OCI-LY3 (cell line): ENCODE measurements around the gene DNAJC5.

Experiments
- H2AFZ ChIP-seq: fragments of 200-600, 300-600 bp; shearing (Covaris generic); 2 replicates; pipeline ENCODE4 v1.6.0; 2014; ENCODE audit warnings: antibody characterized with exemption, low read depth, low read length
- H3K27ac ChIP-seq: fragments of 200-600, 300-600 bp; sonication (generic); 2 replicates; pipeline ENCODE4 v1.5.1; 2014; ENCODE audit warnings: mild to moderate bottlenecking, low read length, moderate library complexity, mixed read lengths
- H3K27me3 ChIP-seq: fragments of 200-600, 300-600 bp; sonication (generic); 2 replicates; pipeline ENCODE4 v1.6.1; 2014; ENCODE audit warnings: low read depth, low read length, mixed read lengths
- H3K36me3 ChIP-seq: fragments of 200-600, 300-600 bp; sonication (generic); replicated peaks from 2 replicates; pipeline ENCODE3; 2014; ENCODE audit warnings: low read depth, low read length, mixed read lengths
- H3K4me1 ChIP-seq: fragments of 300-600, 200-600 bp; sonication (generic); 2 replicates; pipeline ENCODE4 v1.6.1; 2014; ENCODE audit warnings: low read length, mixed read lengths
- H3K4me2 ChIP-seq: fragments of 200-600, 300-600 bp; sonication (generic); 2 replicates; pipeline ENCODE4 v1.6.1; 2014; ENCODE audit warnings: low read length, mixed read lengths
- H3K4me3 ChIP-seq: fragments of 300-600, 200-600 bp; sonication (generic); 2 replicates; pipeline ENCODE4 v1.5.1; 2014; ENCODE audit warnings: antibody characterized with exemption, mild to moderate bottlenecking, low read length, moderate library complexity
- H3K79me2 ChIP-seq: fragments of 300-600, 200-600 bp; shearing (Covaris generic); 2 replicates; pipeline ENCODE4 v1.6.1; 2014; ENCODE audit warnings: mild to moderate bottlenecking, low read length, mixed read lengths
- H3K9ac ChIP-seq: fragments of 300-600, 200-600 bp; shearing (Covaris generic); 2 replicates; pipeline ENCODE4 v1.6.0; 2014; ENCODE audit warnings: mild to moderate bottlenecking, low read length, moderate library complexity
- H3K9me3 ChIP-seq: fragments of 200-600, 300-600 bp; shearing (Covaris generic); 2 replicates; pipeline ENCODE4 v1.6.1; 2014; ENCODE audit warnings: low read length, mixed read lengths; ENCODE audit not compliant: insufficient read depth
- H4K20me1 ChIP-seq: fragments of 200-600, 300-600 bp; sonication (generic); 2 replicates; pipeline ENCODE4 v1.6.1; 2016; ENCODE audit warnings: low read length, mixed read lengths; ENCODE audit not compliant: insufficient read depth
- CTCF ChIP-seq: fragments of 200-600, 300-600 bp; sonication (generic); IDR thresholded peaks from 2 replicates; pipeline ENCODE4 v1.5.1; 2014; ENCODE audit warnings: antibody characterized with exemption, low read length, low read depth
- EZH2phosphoT487 ChIP-seq: fragments of 200-600 bp; shearing (Covaris generic); IDR thresholded peaks from 2 replicates; pipeline ENCODE4 v1.6.1; 2018; ENCODE audit warnings: antibody characterized with exemption, mixed run types, low read depth

Gene DNAJC5

GRCh38 chr20:63950701-63951397 lies 55.9 kb downstream of the DNAJC5 start:
- Histone ChIP-seq H4K20me1 (peaks cover 79% of the 10 kb centered on the region), H3K27me3 (no peaks in the 10 kb centered on the region), H3K27ac (no peak overlapping the region), H3K9me3 (no peaks in the 10 kb centered on the region), H3K79me2 (peaks cover 73% of the 10 kb centered on the region), H3K4me1 (peaks cover 37% of the 10 kb centered on the region), H3K9ac (no peak overlapping the region), H3K4me3 (no peak overlapping the region), H3K36me3 (peaks cover 3% of the 10 kb centered on the region), H3K4me2 (no peak overlapping the region), H2AFZ (no peak overlapping the region)
- TF ChIP-seq EZH2phosphoT487 = no peak
- TF ChIP-seq CTCF = no peak

- H3K4me2 ChIP-seq = no peak overlapping the region
- H3K79me2 ChIP-seq = peaks cover 72% of the 10 kb centered on the region
Measured at GRCh38 chr20:63951398-63952209, 56.7 kb downstream of the DNAJC5 start.

DNA sequence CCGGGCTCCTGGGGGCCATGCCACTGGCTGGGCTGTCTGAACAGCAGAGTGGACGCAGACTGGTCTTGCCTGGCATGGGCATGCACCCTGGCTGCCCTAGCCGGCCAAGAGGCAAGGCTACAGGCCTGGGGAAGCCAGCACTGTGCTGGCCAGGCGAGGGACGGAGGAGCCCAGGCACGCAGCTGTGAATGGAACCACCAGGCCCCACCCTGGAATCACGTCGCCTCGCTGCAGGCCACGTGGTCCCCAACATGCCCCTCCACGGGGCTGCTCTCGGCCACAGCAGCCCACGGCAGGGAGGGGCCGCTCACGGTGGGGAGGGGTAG lies 57.2 kb downstream of the DNAJC5 start:
- no peaks in the 10 kb centered on the region for H3K27me3 ChIP-seq
- H3K36me3 ChIP-seq = peaks cover 3% of the 10 kb centered on the region
- H3K4me2 ChIP-seq = no peak overlapping the region
- H3K9me3 ChIP-seq = no peaks in the 10 kb centered on the region
- peaks cover 70% of the 10 kb centered on the region for H3K79me2 ChIP-seq
- peaks cover 69% of the 10 kb centered on the region for H4K20me1 ChIP-seq
- H2AFZ ChIP-seq = no peak overlapping the region
- H3K4me1 ChIP-seq = peaks cover 39% of the 10 kb centered on the region
- TF ChIP-seq CTCF (no peak), EZH2phosphoT487 (no peak)
- H3K4me3 ChIP-seq = no peak overlapping the region
- H3K27ac ChIP-seq = no peak overlapping the region
- H3K9ac ChIP-seq = no peak overlapping the region

More at GRCh38 chr20:63951398-63952209, 56.7 kb downstream of the DNAJC5 start:
- Histone ChIP-seq H3K4me3 (no peak overlapping the region), H3K27ac (no peak overlapping the region), H3K9me3 (no peaks in the 10 kb centered on the region), H3K4me1 (peaks cover 37% of the 10 kb centered on the region), H3K27me3 (no peaks in the 10 kb centered on the region), H4K20me1 (peaks cover 72% of the 10 kb centered on the region), H3K9ac (no peak overlapping the region), H2AFZ (no peak overlapping the region), H3K36me3 (peaks cover 3% of the 10 kb centered on the region)
- TF ChIP-seq CTCF (no peak), EZH2phosphoT487 (no peak)

DNA sequence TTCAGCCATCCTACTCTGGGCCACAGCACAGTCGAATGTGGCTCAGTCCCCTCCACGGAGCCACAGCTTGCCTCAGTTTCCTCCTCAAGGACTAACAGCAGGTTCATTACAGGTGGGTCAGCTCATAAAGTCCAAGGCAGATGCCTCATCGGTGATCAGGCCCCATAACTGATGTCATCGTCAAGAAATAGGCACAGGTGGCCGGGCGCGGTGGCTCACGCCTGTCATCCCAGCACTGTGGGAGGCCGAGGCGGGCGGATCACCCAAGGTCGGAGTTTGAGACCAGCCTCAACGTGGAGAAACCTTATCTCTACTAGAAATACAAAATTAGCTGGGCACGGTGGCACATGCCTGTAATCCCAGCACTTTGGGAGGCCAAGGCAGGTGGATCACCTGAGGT lies 57.8 kb downstream of the DNAJC5 start:
- Histone ChIP-seq H3K27ac (no peak overlapping the region), H3K4me2 (no peak overlapping the region), H4K20me1 (peaks cover 63% of the 10 kb centered on the region), H3K9me3 (no peaks in the 10 kb centered on the region), H3K27me3 (no peaks in the 10 kb centered on the region), H3K4me3 (no peak overlapping the region), H3K36me3 (peaks cover 3% of the 10 kb centered on the region), H3K79me2 (peaks cover 64% of the 10 kb centered on the region), H2AFZ (no peak overlapping the region), H3K9ac (no peak overlapping the region), H3K4me1 (peaks cover 39% of the 10 kb centered on the region)
- TF ChIP-seq CTCF (no peak), EZH2phosphoT487 (no peak)
